Smooth muscle cell (in vitro differentiated cells): ENCODE results near the gene CELF2. TPM values are rescaled to one million over a fixed set of nuclear protein-coding genes. Genes with fewer than 3 reads are reported as not detected.

Experiments used
- DNase-seq: peaks from one replicate; lab custom pipeline; 2025; ENCODE audit not compliant: unreplicated experiment; lab: John Stamatoyannopoulos, UW
- H2AFZ ChIP-seq: fragments of 200-600 bp; sonication (generic); 2 replicates; pipeline ENCODE4 v1.6.0; 2016; ENCODE audit warnings: antibody characterized with exemption, low read depth, mild to moderate bottlenecking
- H3F3A ChIP-seq: fragments of 200-600 bp; sonication (generic); 2 replicates; pipeline ENCODE4 v1.6.0; 2017; ENCODE audit warnings: antibody characterized with exemption, low read depth
- H3K27ac ChIP-seq: fragments of 200-600 bp; sonication (generic); 2 replicates; pipeline ENCODE4 v1.5.1; 2016; ENCODE audit warnings: low read depth, mild to moderate bottlenecking
- H3K27me3 ChIP-seq: fragments of 200-600 bp; sonication (generic); 2 replicates; pipeline ENCODE4 v1.6.1; 2016; ENCODE audit warnings: low read depth, mild to moderate bottlenecking
- H3K36me3 ChIP-seq: fragments of 200-600 bp; sonication (generic); 2 replicates; pipeline ENCODE4 v1.5.1; 2016; ENCODE audit warnings: low read depth
- H3K4me1 ChIP-seq: fragments of 200-600 bp; sonication (generic); 2 replicates; pipeline ENCODE4 v1.5.1; 2016; ENCODE audit warnings: low read depth
- H3K4me2 ChIP-seq: fragments of 200-600 bp; sonication (generic); 2 replicates; pipeline ENCODE4 v1.6.0; 2016; ENCODE audit warnings: mild to moderate bottlenecking
- H3K4me3 ChIP-seq: fragments of 200-600 bp; sonication (generic); 2 replicates; pipeline ENCODE4 v1.5.1; 2016; ENCODE audit warnings: mild to moderate bottlenecking
- H3K79me2 ChIP-seq: fragments of 200-600 bp; sonication (generic); 2 replicates; pipeline ENCODE4 v1.6.0; 2016; ENCODE audit warnings: low read depth, mild to moderate bottlenecking
- H3K9ac ChIP-seq: fragments of 200-600 bp; sonication (generic); 2 replicates; pipeline ENCODE4 v1.6.0; 2016; ENCODE audit warnings: low read depth
- H3K9me3 ChIP-seq: fragments of 200-600 bp; sonication (generic); replicated peaks from 2 replicates; pipeline ENCODE4 v1.5.1; 2016; ENCODE audit warnings: low read depth
- H4K20me1 ChIP-seq: fragments of 200-600 bp; sonication (generic); 2 replicates; pipeline ENCODE4 v1.6.0; 2016; ENCODE audit warnings: low read depth
- WGBS: methylation state at CpG from one replicate; pipeline ENCODE4 v1.1.7; 2016; ENCODE audit warnings: low lambda C conversion rate; 5-methylcytosine and 5-hydroxymethylcytosine counted together
- polyA plus RNA-seq: library from polyadenylated mRNA; unstranded; fragments of >200 nt; fragmentation: Nextera tagmentation; extraction: Ambion mirVana; gene quantifications from 2 replicates; pipeline ENCODE4 v1.2.1, GENCODE V29; 2016
- total RNA-seq: library from RNA; depleted of rRNA; stranded (reverse); fragments of >200 nt; gene quantifications from 2 replicates; pipeline ENCODE4 v1.2.3, GENCODE V29; 2014
- TF ChIP-seq, protein P1 (sequence below): fragments of 200-600 bp; sonication (generic); IDR thresholded peaks from 2 replicates; pipeline ENCODE4 v1.5.1; 2017; ENCODE audit warnings: borderline replicate concordance, mild to moderate bottlenecking, antibody characterized with exemption; ENCODE audit not compliant: insufficient read depth, poor library complexity, severe bottlenecking

The CELF2 gene
- total and polyA plus RNA-seq, 2 experiments from 2014 or later = 3.0 to 4.7 TPM

GRCh38 chr10:10986606-10987005, 31.1 kb upstream of the CELF2 start:
- DNase-seq = no peak
- Histone ChIP-seq H4K20me1 (no peaks in the 10 kb centered on the region), H3K27me3 (peaks cover 3% of the 10 kb centered on the region), H3K4me2 (no peak overlapping the region), H3F3A (no peaks in the 10 kb centered on the region), H3K9me3 (no peaks in the 10 kb centered on the region), H3K9ac (no peak overlapping the region), H3K4me1 (peaks cover 4% of the 10 kb centered on the region), H3K27ac (no peak overlapping the region), H2AFZ (no peak overlapping the region), H3K4me3 (no peak overlapping the region), H3K79me2 (no peaks in the 10 kb centered on the region), H3K36me3 (no peaks in the 10 kb centered on the region)
- WGBS = 49% methylated on average over 4 of the region's 4 CpGs
- TF ChIP-seq, protein P1, sequence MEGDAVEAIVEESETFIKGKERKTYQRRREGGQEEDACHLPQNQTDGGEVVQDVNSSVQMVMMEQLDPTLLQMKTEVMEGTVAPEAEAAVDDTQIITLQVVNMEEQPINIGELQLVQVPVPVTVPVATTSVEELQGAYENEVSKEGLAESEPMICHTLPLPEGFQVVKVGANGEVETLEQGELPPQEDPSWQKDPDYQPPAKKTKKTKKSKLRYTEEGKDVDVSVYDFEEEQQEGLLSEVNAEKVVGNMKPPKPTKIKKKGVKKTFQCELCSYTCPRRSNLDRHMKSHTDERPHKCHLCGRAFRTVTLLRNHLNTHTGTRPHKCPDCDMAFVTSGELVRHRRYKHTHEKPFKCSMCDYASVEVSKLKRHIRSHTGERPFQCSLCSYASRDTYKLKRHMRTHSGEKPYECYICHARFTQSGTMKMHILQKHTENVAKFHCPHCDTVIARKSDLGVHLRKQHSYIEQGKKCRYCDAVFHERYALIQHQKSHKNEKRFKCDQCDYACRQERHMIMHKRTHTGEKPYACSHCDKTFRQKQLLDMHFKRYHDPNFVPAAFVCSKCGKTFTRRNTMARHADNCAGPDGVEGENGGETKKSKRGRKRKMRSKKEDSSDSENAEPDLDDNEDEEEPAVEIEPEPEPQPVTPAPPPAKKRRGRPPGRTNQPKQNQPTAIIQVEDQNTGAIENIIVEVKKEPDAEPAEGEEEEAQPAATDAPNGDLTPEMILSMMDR = no peak

DNA sequence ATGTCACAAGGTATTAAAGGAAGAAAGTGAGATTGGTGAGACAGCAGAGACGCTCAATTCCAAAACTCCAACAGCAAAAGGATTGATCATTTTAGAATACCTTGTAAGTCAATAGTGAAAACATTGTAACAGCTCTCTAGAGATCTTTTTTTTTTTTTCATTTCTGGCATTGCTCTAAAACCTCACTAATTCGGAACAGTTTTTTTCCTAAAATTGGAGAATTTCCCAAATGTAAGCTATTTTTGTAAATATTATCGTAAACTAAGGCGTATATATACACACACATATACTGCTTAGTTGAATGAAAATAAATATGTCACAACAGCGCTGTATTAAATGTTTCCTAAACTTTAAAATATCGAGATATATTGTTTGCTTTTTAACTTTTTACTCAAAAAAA, 30.6 kb upstream of the CELF2 start:
- Histone ChIP-seq H2AFZ (no peak overlapping the region), H3K9me3 (no peaks in the 10 kb centered on the region), H3K27me3 (peaks cover 4% of the 10 kb centered on the region), H3K79me2 (no peaks in the 10 kb centered on the region), H3F3A (no peaks in the 10 kb centered on the region), H3K27ac (no peak overlapping the region), H3K9ac (no peak overlapping the region), H4K20me1 (no peaks in the 10 kb centered on the region), H3K36me3 (no peaks in the 10 kb centered on the region), H3K4me3 (no peak overlapping the region), H3K4me2 (no peak overlapping the region), H3K4me1 (peaks cover 4% of the 10 kb centered on the region)
- WGBS = 91% methylated on average over 6 of the region's 6 CpGs
- TF ChIP-seq, protein P1 = no peak
- no peak for DNase-seq

DNA sequence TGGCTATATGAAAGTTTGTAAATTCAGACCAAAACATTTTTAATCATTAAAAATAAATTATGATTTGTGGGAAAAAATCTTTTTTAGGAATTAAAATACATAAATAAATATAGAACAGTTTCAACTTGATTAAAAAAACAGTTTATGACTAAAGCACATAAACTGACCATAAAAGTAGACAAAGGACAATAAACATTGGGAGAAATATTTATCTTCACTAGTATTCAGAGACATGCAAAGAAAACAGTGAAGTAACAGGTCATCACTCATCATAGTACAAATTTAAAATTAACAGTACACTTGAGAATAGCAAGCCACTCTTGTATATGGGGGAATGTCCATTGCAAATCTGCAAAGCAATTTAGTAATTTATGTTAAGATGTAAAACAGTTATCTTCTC, 28.0 kb upstream of the CELF2 start:
- no peak overlapping the region for H3K4me2 ChIP-seq
- H3K4me3 ChIP-seq = no peak overlapping the region
- no peak overlapping the region for H2AFZ ChIP-seq
- H3F3A ChIP-seq = no peaks in the 10 kb centered on the region
- H3K27ac ChIP-seq = no peak overlapping the region
- no peaks in the 10 kb centered on the region for H3K36me3 ChIP-seq
- H3K9me3 ChIP-seq = no peaks in the 10 kb centered on the region
- H3K9ac ChIP-seq = no peak overlapping the region
- peaks cover 4% of the 10 kb centered on the region for H3K4me1 ChIP-seq
- H3K27me3 ChIP-seq = peaks cover 4% of the 10 kb centered on the region
- H3K79me2 ChIP-seq = no peaks in the 10 kb centered on the region
- no peaks in the 10 kb centered on the region for H4K20me1 ChIP-seq
- TF ChIP-seq, protein P1 = no peak
- DNase-seq = no peak

DNA sequence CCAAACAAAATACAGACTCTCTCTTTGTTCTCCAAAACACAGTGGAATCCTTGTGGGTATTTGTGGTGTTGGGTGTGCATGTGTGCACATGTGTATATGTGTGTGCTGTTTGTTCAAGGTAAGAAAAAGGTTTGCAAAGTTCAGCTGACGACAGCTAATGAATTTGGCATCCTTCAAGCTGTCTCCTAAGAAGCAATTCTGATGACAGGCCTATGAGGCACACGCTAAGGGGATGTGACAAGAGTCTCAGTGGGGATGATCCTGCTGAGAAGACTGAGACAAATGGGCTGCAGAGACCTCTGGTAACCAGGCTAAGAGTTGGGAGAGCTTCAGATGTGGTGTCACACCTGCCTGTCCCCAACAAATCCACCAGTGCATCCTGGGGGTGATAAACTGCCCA, 26.5 kb upstream of the CELF2 start:
- no peaks in the 10 kb centered on the region for H3K9me3 ChIP-seq
- H3K4me1 ChIP-seq = no peaks in the 10 kb centered on the region
- no peak overlapping the region for H3K4me3 ChIP-seq
- WGBS = 84% methylated on average over 2 of the region's 2 CpGs
- H3K4me2 ChIP-seq = no peak overlapping the region
- no peak overlapping the region for H2AFZ ChIP-seq
- H4K20me1 ChIP-seq = no peaks in the 10 kb centered on the region
- TF ChIP-seq, protein P1 = no peak
- no peak for DNase-seq
- no peak overlapping the region for H3K27ac ChIP-seq
- no peaks in the 10 kb centered on the region for H3K36me3 ChIP-seq
- H3F3A ChIP-seq = no peaks in the 10 kb centered on the region
- peaks cover 4% of the 10 kb centered on the region for H3K27me3 ChIP-seq
- H3K79me2 ChIP-seq = no peaks in the 10 kb centered on the region
- no peak overlapping the region for H3K9ac ChIP-seq
